OCI-LY3 (cell line): ENCODE measurements around the gene CDH5.

ENCODE experiments used
- H2AFZ ChIP-seq: fragments of 200-600, 300-600 bp; shearing (Covaris generic); 2 replicates; pipeline ENCODE4 v1.6.0; 2014; ENCODE audit warnings: antibody characterized with exemption, low read depth, low read length
- H3K27ac ChIP-seq: fragments of 200-600, 300-600 bp; sonication (generic); 2 replicates; pipeline ENCODE4 v1.5.1; 2014; ENCODE audit warnings: mild to moderate bottlenecking, low read length, moderate library complexity, mixed read lengths
- H3K27me3 ChIP-seq: fragments of 200-600, 300-600 bp; sonication (generic); 2 replicates; pipeline ENCODE4 v1.6.1; 2014; ENCODE audit warnings: low read depth, low read length, mixed read lengths
- H3K36me3 ChIP-seq: fragments of 200-600, 300-600 bp; sonication (generic); replicated peaks from 2 replicates; pipeline ENCODE3; 2014; ENCODE audit warnings: low read depth, low read length, mixed read lengths
- H3K4me1 ChIP-seq: fragments of 300-600, 200-600 bp; sonication (generic); 2 replicates; pipeline ENCODE4 v1.6.1; 2014; ENCODE audit warnings: low read length, mixed read lengths
- H3K4me2 ChIP-seq: fragments of 200-600, 300-600 bp; sonication (generic); 2 replicates; pipeline ENCODE4 v1.6.1; 2014; ENCODE audit warnings: low read length, mixed read lengths
- H3K4me3 ChIP-seq: fragments of 300-600, 200-600 bp; sonication (generic); 2 replicates; pipeline ENCODE4 v1.5.1; 2014; ENCODE audit warnings: antibody characterized with exemption, mild to moderate bottlenecking, low read length, moderate library complexity
- H3K79me2 ChIP-seq: fragments of 300-600, 200-600 bp; shearing (Covaris generic); 2 replicates; pipeline ENCODE4 v1.6.1; 2014; ENCODE audit warnings: mild to moderate bottlenecking, low read length, mixed read lengths
- H3K9ac ChIP-seq: fragments of 300-600, 200-600 bp; shearing (Covaris generic); 2 replicates; pipeline ENCODE4 v1.6.0; 2014; ENCODE audit warnings: mild to moderate bottlenecking, low read length, moderate library complexity
- H3K9me3 ChIP-seq: fragments of 200-600, 300-600 bp; shearing (Covaris generic); 2 replicates; pipeline ENCODE4 v1.6.1; 2014; ENCODE audit warnings: low read length, mixed read lengths; ENCODE audit not compliant: insufficient read depth
- H4K20me1 ChIP-seq: fragments of 200-600, 300-600 bp; sonication (generic); 2 replicates; pipeline ENCODE4 v1.6.1; 2016; ENCODE audit warnings: low read length, mixed read lengths; ENCODE audit not compliant: insufficient read depth
- EZH2phosphoT487 ChIP-seq: fragments of 200-600 bp; shearing (Covaris generic); IDR thresholded peaks from 2 replicates; pipeline ENCODE4 v1.6.1; 2018; ENCODE audit warnings: antibody characterized with exemption, mixed run types, low read depth
- TF ChIP-seq, protein P1 (sequence below): fragments of 200-600, 300-600 bp; sonication (generic); IDR thresholded peaks from 2 replicates; pipeline ENCODE4 v1.5.1; 2014; ENCODE audit warnings: antibody characterized with exemption, low read length, low read depth

CDH5 gene

DNA sequence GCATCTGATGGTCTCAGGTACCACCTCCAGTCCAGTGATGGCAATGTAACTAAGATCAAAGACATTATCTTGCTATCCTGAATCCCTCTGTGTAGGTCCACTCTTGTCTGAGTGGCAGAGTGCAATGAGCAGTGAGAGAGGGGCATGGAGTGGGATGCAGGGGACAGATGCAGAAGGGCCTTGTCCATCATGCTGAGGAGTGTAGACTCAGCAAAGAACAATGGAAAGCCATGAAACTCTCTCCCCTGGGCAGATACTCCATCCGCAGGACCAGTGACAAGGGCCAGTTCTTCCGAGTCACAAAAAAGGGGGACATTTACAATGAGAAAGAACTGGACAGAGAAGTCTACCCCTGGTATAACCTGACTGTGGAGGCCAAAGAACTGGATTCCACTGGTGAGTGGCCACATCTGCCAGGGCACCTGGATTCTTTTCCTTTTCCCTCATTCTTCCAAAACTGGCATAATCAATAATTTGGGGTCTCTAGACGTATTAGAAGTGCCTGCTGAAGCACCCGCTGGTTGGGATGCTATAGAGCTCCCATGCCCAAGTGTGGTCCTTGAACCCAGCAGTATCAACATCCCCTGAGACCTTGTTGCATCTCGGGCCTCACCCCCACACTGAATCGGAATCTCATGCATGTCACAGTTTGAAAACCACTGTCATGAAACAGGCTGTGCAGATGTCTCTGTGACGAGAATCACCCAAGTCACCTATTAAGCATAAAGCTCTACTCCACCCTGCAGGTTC lies 29.5 kb downstream of the CDH5 start:
- H3K4me3 ChIP-seq = no peak overlapping the region
- H3K4me2 ChIP-seq = no peak overlapping the region
- no peaks in the 10 kb centered on the region for H3K36me3 ChIP-seq
- peaks cover 21% of the 10 kb centered on the region; the same call in 1 of the 2 replicates for H3K27me3 ChIP-seq
- H4K20me1 ChIP-seq = no peaks in the 10 kb centered on the region
- no peak overlapping the region for H2AFZ ChIP-seq
- H3K4me1 ChIP-seq = no peaks in the 10 kb centered on the region
- H3K9me3 ChIP-seq = no peaks in the 10 kb centered on the region
- H3K79me2 ChIP-seq = no peaks in the 10 kb centered on the region
- TF ChIP-seq EZH2phosphoT487 = no peak
- TF ChIP-seq, protein P1, sequence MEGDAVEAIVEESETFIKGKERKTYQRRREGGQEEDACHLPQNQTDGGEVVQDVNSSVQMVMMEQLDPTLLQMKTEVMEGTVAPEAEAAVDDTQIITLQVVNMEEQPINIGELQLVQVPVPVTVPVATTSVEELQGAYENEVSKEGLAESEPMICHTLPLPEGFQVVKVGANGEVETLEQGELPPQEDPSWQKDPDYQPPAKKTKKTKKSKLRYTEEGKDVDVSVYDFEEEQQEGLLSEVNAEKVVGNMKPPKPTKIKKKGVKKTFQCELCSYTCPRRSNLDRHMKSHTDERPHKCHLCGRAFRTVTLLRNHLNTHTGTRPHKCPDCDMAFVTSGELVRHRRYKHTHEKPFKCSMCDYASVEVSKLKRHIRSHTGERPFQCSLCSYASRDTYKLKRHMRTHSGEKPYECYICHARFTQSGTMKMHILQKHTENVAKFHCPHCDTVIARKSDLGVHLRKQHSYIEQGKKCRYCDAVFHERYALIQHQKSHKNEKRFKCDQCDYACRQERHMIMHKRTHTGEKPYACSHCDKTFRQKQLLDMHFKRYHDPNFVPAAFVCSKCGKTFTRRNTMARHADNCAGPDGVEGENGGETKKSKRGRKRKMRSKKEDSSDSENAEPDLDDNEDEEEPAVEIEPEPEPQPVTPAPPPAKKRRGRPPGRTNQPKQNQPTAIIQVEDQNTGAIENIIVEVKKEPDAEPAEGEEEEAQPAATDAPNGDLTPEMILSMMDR = no peak
- H3K27ac ChIP-seq = no peak overlapping the region
- H3K9ac ChIP-seq = no peak overlapping the region

DNA sequence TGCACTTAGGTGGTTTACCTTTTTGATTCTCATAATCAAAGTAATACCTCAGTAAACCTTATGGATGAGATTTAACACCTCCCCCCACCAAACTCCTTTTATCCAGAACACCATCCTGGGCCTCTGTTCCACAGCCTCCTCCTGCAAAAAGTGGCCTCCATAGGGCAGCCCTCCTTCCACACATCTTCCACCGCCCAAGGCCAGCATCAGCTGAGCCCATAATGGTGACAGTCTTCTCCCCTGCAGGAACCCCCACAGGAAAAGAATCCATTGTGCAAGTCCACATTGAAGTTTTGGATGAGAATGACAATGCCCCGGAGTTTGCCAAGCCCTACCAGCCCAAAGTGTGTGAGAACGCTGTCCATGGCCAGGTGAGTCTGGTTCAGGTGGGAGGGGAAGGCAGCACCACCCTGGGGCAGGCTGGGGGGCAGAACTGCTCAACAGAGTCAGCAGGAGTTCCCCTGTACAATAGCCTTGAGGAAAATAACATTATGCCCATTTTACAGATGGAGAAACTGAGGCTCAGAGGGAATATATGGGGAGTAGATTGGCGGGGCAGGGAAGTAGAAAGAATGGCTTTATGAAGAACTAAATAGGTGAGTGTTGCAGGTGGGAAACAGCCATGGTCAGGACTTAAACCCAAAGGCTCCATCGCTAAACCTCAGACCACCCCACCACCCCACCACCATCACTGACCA lies 31.4 kb downstream of the CDH5 start:
- no peak overlapping the region for H3K9ac ChIP-seq
- H3K4me2 ChIP-seq = no peak overlapping the region
- H3K36me3 ChIP-seq = no peaks in the 10 kb centered on the region
- H3K79me2 ChIP-seq = no peaks in the 10 kb centered on the region
- H4K20me1 ChIP-seq = no peaks in the 10 kb centered on the region
- H2AFZ ChIP-seq = no peak overlapping the region
- no peaks in the 10 kb centered on the region for H3K9me3 ChIP-seq
- no peaks in the 10 kb centered on the region for H3K4me1 ChIP-seq
- no peak overlapping the region for H3K4me3 ChIP-seq
- peaks cover 21% of the 10 kb centered on the region; the same call in 1 of the 2 replicates for H3K27me3 ChIP-seq
- TF ChIP-seq, protein P1 = no peak
- TF ChIP-seq EZH2phosphoT487 = no peak
- H3K27ac ChIP-seq = no peak overlapping the region

DNA sequence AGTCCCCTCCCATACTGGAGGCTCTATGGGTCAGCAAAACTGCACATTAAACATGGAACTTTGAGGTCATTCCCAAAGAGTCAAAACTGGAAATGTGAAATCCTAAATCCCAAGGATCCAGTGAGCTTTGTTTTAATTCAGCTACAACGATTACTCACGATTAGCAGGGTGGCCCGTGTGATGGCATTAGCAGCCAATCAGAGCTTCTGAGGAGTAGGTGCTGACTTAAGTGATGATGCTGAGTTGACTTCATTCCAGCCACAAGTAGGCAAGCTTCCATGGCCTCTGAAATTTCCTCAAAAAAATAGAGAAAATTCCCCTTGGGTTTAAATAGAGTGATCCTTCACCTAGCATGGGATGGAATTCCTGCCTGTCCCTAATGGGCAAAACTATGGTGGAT lies 32.5 kb downstream of the CDH5 start:
- no peaks in the 10 kb centered on the region for H3K4me1 ChIP-seq
- H2AFZ ChIP-seq = no peak overlapping the region
- no peaks in the 10 kb centered on the region for H3K36me3 ChIP-seq
- TF ChIP-seq EZH2phosphoT487 = no peak
- TF ChIP-seq, protein P1 = no peak
- no peaks in the 10 kb centered on the region for H3K79me2 ChIP-seq
- no peaks in the 10 kb centered on the region for H3K9me3 ChIP-seq
- H3K4me3 ChIP-seq = no peak overlapping the region
- H3K27ac ChIP-seq = no peak overlapping the region
- no peak overlapping the region for H3K9ac ChIP-seq
- H4K20me1 ChIP-seq = no peaks in the 10 kb centered on the region
- no peak overlapping the region for H3K4me2 ChIP-seq
- peaks cover 22% of the 10 kb centered on the region for H3K27me3 ChIP-seq

DNA sequence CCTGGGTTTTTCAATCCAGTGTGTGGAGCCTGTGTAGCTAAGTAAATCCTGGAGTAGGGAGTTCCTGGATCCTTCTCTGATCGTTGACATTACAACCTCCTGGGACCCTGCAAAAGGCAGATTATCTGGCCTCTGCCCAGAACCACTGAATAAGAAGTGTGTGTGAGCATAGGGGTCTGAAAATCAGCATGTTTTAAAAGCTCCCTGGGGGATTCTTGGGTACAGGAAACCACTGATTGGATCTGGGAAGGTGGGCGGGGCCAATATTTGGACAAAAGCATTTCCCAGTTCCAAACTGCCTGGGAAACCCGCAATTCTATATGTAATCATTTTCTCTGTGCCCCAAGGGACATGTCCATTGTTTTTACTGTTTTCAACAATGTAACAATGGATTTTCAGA lies 33.4 kb downstream of the CDH5 start:
- Histone ChIP-seq H3K9ac (no peak overlapping the region), H3K4me1 (no peaks in the 10 kb centered on the region), H2AFZ (no peak overlapping the region), H3K4me3 (no peak overlapping the region), H3K27ac (no peak overlapping the region), H3K9me3 (no peaks in the 10 kb centered on the region), H4K20me1 (no peaks in the 10 kb centered on the region), H3K79me2 (no peaks in the 10 kb centered on the region), H3K4me2 (no peak overlapping the region), H3K36me3 (no peaks in the 10 kb centered on the region), H3K27me3 (peaks cover 30% of the 10 kb centered on the region)
- TF ChIP-seq, protein P1 = no peak
- TF ChIP-seq EZH2phosphoT487 = no peak
